Measurements from ENCODE around the gene CRIM1.

DNA sequence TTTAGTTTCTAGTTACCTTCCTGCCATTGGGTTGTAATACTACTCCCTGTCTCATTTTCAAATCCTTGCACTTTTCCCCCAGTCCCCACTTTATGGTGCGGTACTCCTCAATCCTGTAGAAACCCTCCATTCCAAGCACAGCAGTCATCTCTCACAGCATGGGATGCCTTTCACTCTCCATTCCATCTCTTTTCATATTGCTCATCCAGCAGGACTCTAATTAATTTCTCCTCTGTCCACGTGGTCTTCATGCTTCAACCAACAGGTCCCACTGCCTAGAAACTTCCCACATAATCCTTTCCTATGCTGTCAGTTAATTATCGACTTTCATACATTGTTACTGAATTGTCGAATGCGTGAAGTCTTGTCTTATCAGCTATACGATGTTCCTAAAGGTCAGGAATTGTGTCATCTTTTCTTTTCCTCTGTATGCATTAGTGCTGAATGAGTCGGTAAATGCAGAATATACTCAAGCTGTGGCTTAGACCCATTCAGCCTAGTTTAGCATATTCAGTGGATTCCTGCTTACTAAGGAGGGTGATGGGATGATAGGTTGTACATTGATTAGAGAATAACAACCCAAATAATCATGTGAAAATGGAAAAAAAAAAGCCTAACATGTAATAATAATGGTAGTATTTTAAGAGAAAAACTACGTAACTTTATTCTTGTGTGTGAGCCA is 89.7 kb downstream of the CRIM1 start:
- TF ChIP-seq, protein P1, sequence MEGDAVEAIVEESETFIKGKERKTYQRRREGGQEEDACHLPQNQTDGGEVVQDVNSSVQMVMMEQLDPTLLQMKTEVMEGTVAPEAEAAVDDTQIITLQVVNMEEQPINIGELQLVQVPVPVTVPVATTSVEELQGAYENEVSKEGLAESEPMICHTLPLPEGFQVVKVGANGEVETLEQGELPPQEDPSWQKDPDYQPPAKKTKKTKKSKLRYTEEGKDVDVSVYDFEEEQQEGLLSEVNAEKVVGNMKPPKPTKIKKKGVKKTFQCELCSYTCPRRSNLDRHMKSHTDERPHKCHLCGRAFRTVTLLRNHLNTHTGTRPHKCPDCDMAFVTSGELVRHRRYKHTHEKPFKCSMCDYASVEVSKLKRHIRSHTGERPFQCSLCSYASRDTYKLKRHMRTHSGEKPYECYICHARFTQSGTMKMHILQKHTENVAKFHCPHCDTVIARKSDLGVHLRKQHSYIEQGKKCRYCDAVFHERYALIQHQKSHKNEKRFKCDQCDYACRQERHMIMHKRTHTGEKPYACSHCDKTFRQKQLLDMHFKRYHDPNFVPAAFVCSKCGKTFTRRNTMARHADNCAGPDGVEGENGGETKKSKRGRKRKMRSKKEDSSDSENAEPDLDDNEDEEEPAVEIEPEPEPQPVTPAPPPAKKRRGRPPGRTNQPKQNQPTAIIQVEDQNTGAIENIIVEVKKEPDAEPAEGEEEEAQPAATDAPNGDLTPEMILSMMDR (IDR thresholded peaks at IDR 0.05): no peak
- TF ChIP-seq EP300 (IDR thresholded peaks at IDR 0.05) (no peak), POLR2A (IDR thresholded peaks at IDR 0.05) (no peak), POLR2AphosphoS5 (IDR thresholded peaks at IDR 0.05) (no peak)

Measured in suprapubic skin (tissue), 4 donors.